NCI-H2029 (cell line): ENCODE data around the gene STK38L.

Experiments used
- DNase-seq: peaks from one replicate; lab custom pipeline; 2025; lab: John Stamatoyannopoulos, UW

STK38L gene

DNA sequence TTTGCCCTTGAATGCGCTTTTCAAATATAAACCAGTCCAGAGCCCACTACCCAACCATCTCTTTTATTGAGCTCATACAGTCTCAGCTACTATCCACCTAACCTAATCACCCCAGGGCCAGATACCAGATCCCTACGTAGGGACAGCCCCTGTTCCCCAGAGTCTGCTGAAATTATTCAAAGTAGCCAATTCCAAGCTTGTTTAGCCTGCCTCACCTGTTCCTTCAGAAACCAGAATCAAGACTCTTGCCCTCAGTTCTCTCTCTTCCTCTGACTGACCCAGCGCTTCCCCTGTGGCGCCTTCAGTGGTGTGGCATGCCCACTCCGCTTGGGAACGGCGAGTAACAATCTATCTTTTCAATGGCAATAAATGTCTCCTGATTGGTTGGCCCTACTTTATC, 107.4 kb downstream of the STK38L start:
- DNase-seq = no peak

- DNase-seq = no peak
These were observed 111.4 kb downstream of the STK38L start for GRCh38 chr12:27355486-27355885.

DNA sequence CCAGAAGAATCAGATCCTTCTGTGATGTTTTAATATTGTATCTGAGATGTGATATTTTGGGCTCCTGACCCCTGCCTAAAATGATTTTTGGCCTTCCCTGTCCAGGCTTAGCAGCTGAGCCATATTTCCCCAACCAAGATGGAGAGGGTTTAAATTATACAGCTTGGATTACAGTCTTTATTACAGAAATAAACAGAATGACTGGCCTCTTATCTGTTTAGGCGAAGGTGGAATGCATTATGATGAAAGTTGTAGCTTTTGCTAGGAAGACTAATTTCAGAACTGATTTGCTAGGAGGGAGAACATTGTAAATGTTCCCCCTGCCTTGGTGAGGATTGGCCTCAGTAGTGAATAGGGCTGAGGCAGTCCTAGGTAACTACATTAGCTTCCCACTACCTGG, 111.9 kb downstream of the STK38L start:
- no peak for DNase-seq

DNA sequence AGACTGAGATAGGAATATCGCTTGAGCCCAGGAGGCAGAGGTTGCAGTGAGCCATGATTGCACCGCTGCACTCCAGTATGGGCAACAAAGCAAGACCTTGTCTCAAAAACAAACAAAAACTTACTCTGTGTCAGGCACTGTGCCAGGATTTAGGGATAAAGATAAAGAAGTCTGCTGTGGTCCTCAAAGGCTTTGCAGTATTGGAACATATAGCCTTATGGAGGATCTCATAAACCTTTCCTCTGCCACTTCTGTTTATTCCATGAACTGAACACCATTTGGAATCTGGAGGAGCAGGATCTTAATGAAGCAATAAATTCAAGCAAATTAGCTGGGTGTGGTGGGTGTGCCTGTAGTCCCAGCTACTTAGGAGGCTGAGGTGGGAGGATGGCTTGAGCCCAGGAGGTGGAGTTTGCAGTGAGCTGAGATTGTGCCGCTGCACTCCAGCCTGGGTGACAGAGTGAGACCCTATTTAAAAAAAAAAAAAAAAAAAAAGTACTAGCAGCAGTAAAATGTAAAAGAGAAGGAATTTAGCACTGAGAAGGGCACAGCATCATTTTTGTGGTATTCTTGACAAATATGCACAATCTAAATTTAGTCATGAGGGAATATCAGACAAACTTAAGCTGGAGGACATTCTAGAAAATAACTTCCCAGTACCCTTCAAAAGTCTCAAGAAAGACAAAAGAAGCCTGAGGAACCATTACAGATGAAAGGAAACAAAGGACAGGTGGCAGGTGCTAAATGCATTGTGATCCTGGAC, 115.7 kb downstream of the STK38L start:
- DNase-seq = no peak

- no peak for DNase-seq
These were observed 117.3 kb downstream of the STK38L start for GRCh38 chr12:27361372-27361771.

- no peak for DNase-seq
These were observed 122.5 kb downstream of the STK38L start for GRCh38 chr12:27366621-27367020.

- no peak for DNase-seq
These were observed 123.0 kb downstream of the STK38L start for GRCh38 chr12:27367078-27367477.
